ENCODE results near the gene ANKAR.
"Not testable (repeated sequence)": the region's sequence is repeated elsewhere in the genome, so short reads cannot be mapped to it uniquely, and the experiment has no call there.

The ANKAR gene

DNA sequence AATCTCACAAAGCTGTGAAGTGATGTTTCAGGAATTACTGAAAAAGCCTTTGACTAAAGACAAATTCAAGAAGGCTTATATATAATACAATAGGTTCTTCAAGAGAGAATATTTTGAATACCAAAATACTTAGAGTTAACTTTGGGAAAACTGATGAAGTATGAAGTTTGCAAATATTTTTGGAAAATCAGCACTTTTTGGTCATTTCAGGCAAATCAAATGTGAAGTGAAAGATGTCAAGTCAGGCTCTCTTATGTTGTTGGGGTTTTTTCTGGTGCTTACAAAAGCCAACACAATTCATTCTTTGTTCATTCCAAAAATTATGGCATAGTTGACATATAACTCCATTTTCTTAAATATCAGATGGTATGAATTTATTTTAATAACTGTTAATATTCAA, 27.9 kb upstream of the ANKAR start:
- Histone ChIP-seq H3K4me1 (ENCODE audit: low read depth, poor library complexity, severe bottlenecking) (peaks cover 12% of the 10 kb centered on the region), H2AFZ (ENCODE audit: low read depth) (no peak overlapping the region), H3K27me3 (ENCODE audit: insufficient read depth, low read depth) (no peaks in the 10 kb centered on the region), H3K4me2 (no peak overlapping the region), H3K36me3 (ENCODE audit: insufficient read depth) (no peaks in the 10 kb centered on the region), H4K20me1 (ENCODE audit: insufficient read depth) (no peaks in the 10 kb centered on the region), H3K4me3 (IDR thresholded peaks at IDR 0.05; ENCODE audit: insufficient read depth, low read depth, low read length) (no peak overlapping the region), H3K79me2 (ENCODE audit: insufficient read depth, low read depth) (no peaks in the 10 kb centered on the region), H3K27ac (no peak overlapping the region), H3K9ac (no peak overlapping the region)
- TF ChIP-seq, protein P1, sequence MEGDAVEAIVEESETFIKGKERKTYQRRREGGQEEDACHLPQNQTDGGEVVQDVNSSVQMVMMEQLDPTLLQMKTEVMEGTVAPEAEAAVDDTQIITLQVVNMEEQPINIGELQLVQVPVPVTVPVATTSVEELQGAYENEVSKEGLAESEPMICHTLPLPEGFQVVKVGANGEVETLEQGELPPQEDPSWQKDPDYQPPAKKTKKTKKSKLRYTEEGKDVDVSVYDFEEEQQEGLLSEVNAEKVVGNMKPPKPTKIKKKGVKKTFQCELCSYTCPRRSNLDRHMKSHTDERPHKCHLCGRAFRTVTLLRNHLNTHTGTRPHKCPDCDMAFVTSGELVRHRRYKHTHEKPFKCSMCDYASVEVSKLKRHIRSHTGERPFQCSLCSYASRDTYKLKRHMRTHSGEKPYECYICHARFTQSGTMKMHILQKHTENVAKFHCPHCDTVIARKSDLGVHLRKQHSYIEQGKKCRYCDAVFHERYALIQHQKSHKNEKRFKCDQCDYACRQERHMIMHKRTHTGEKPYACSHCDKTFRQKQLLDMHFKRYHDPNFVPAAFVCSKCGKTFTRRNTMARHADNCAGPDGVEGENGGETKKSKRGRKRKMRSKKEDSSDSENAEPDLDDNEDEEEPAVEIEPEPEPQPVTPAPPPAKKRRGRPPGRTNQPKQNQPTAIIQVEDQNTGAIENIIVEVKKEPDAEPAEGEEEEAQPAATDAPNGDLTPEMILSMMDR (conservative IDR thresholded peaks at IDR 0.05; ENCODE audit: low read depth, low read length): no peak

DNA sequence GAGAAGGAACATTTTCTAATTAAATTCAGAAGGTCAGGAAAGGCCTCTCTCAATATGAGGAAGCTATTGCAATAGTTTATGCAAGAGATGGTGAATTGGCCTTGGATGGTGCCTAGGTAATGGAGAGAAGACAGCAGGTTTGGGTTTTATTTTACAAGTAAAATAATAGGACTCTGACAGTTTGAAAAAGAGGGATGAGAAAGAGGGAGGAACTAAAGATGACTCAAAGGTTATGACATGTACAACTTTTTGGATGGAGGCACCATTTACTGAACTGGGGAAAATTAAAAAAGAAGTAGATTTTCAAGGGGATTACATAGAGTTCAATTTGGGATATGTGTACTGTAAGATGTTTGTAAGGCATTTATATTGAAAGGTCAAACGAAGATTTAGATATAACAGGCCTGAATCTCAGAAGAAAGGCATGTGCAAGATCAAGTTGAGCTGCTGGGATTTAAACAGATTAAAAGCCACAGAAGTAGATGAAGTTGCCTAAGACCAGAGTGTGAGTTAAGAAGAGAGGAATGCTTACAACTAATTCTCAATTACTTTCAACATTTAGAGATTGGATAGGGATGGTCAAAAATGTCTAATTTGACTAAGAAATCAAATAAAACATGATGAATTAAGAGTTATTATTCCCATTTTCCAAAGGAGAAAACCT, 25.5 kb upstream of the ANKAR start:
- Histone ChIP-seq H3K27me3 (ENCODE audit: insufficient read depth, low read depth) (no peaks in the 10 kb centered on the region), H2AFZ (ENCODE audit: low read depth) (no peak overlapping the region), H3K27ac (no peak overlapping the region), H3K9ac (no peak overlapping the region), H3K4me2 (no peak overlapping the region), H3K4me3 (IDR thresholded peaks at IDR 0.05; ENCODE audit: insufficient read depth, low read depth, low read length) (no peak overlapping the region), H3K36me3 (ENCODE audit: insufficient read depth) (no peaks in the 10 kb centered on the region), H3K4me1 (ENCODE audit: low read depth, poor library complexity, severe bottlenecking) (peaks cover 12% of the 10 kb centered on the region), H3K79me2 (ENCODE audit: insufficient read depth, low read depth) (no peaks in the 10 kb centered on the region), H4K20me1 (ENCODE audit: insufficient read depth) (no peaks in the 10 kb centered on the region)
- TF ChIP-seq, protein P1 (conservative IDR thresholded peaks at IDR 0.05; ENCODE audit: low read depth, low read length): no peak

DNA sequence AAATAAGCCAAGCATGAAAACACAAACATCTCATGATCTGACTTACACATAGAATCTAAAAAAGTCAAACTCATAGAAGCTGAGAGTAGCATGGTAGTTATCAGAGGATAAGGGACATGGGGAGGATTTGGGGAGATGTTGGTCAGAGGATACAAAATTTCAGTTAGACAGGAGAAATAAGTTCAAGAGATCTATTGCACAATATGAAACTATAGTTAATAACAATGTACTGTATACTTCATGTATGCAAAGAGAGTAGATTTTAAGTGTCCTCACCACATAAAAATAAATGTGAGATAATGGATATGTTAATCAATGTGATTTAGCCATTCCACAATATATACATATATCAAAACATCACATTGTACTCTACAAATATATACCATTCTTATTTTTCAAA, 23.2 kb upstream of the ANKAR start:
- Histone ChIP-seq H3K27me3 (ENCODE audit: insufficient read depth, low read depth) (no peaks in the 10 kb centered on the region), H3K4me3 (IDR thresholded peaks at IDR 0.05; ENCODE audit: insufficient read depth, low read depth, low read length) (no peak overlapping the region), H2AFZ (ENCODE audit: low read depth) (no peak overlapping the region), H3K79me2 (ENCODE audit: insufficient read depth, low read depth) (no peaks in the 10 kb centered on the region), H3K36me3 (ENCODE audit: insufficient read depth) (no peaks in the 10 kb centered on the region), H3K4me2 (no peak overlapping the region), H4K20me1 (ENCODE audit: insufficient read depth) (no peaks in the 10 kb centered on the region), H3K27ac (no peak overlapping the region), H3K4me1 (ENCODE audit: low read depth, poor library complexity, severe bottlenecking) (peaks cover 21% of the 10 kb centered on the region), H3K9ac (no peak overlapping the region)
- TF ChIP-seq, protein P1 (conservative IDR thresholded peaks at IDR 0.05; ENCODE audit: low read depth, low read length): no peak

DNA sequence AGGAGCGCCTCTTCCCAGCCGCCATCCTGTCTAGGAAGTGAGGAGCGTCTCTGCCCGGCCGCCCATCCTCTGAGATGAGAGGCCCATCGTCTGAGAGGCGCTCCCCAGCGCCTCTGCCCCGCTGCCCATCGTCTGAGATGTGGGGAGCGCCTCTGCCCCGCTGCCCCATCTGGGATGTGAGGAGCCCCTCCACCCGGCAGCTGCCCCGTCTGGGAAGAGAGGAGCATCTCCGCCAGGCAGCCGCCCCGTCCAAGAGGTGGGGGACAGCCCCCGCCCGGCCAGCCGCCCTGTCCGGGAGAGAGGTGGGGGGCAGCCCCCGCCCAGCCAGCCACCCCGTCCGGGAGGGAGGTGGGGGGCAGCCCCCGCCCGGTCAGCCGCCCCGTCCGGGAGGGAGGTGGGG, 21.0 kb upstream of the ANKAR start:
- not testable (repeated sequence) for H3K36me3 ChIP-seq (ENCODE audit: insufficient read depth); H3K79me2 ChIP-seq (ENCODE audit: insufficient read depth, low read depth); H3K9ac ChIP-seq; H3K27ac ChIP-seq; H2AFZ ChIP-seq (ENCODE audit: low read depth); H4K20me1 ChIP-seq (ENCODE audit: insufficient read depth); H3K4me2 ChIP-seq; H3K4me3 ChIP-seq (IDR thresholded peaks at IDR 0.05; ENCODE audit: insufficient read depth, low read depth, low read length); H3K27me3 ChIP-seq (ENCODE audit: insufficient read depth, low read depth)
- peaks cover 30% of the 10 kb centered on the region for H3K4me1 ChIP-seq (ENCODE audit: low read depth, poor library complexity, severe bottlenecking)

DNA sequence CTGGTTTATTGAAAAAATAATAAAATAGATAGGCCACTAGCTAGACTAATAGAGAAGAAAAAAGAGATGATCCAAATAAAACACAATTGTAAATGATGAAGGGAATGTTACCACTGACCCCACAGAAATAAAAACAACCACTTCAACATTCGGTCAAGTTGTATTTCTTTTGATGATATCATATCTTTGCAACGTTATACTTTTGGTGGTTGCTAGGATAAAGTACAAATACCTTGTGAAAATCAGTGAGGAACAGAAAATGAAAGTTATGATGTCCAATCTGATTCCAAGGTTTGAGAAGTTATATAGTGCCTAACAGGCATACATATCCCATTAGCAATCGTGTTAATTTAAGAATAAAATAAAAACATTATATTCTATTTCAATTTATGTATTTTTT, 19.8 kb upstream of the ANKAR start:
- no peak overlapping the region for H3K27ac ChIP-seq

More for the DNA sequence above, 19.8 kb upstream of the ANKAR start:
- Histone ChIP-seq H3K27me3 (ENCODE audit: insufficient read depth, low read depth) (no peaks in the 10 kb centered on the region), H2AFZ (ENCODE audit: low read depth) (no peak overlapping the region), H3K4me3 (IDR thresholded peaks at IDR 0.05; ENCODE audit: insufficient read depth, low read depth, low read length) (no peak overlapping the region), H3K79me2 (ENCODE audit: insufficient read depth, low read depth) (no peaks in the 10 kb centered on the region), H4K20me1 (ENCODE audit: insufficient read depth) (no peaks in the 10 kb centered on the region), H3K4me1 (ENCODE audit: low read depth, poor library complexity, severe bottlenecking) (peaks cover 42% of the 10 kb centered on the region), H3K4me2 (no peak overlapping the region), H3K9ac (no peak overlapping the region), H3K36me3 (ENCODE audit: insufficient read depth) (no peaks in the 10 kb centered on the region)
- TF ChIP-seq, protein P1 (conservative IDR thresholded peaks at IDR 0.05; ENCODE audit: low read depth, low read length): no peak

All from KMS-11 (cell line).